C4-2B (cell line): ENCODE data around the gene KLHL22.

ENCODE experiments used
- ZFX ChIP-seq: fragments of 450-650 bp; IDR thresholded peaks from 2 replicates; pipeline ENCODE4 v1.6.1; 2017
- TF ChIP-seq, protein P1 (sequence below): fragments of 450-650 bp; conservative IDR thresholded peaks from 2 replicates; pipeline ENCODE4 v1.5.1; 2017; ENCODE audit warnings: mild to moderate bottlenecking

DNA sequence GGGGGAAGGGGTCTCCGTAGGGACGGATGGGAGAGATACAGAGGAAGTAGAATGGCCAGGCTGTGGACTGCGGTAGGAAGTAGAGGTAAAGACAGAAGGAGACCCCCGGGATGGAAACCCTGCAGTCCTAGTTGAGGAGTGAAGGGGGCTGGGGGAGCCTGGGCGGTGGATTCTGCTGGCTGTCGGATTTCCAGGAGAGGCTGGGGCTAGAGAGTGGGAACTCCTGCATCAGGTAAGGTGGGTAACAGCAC, 57.2 kb downstream of the KLHL22 start:
- TF ChIP-seq, protein P1, sequence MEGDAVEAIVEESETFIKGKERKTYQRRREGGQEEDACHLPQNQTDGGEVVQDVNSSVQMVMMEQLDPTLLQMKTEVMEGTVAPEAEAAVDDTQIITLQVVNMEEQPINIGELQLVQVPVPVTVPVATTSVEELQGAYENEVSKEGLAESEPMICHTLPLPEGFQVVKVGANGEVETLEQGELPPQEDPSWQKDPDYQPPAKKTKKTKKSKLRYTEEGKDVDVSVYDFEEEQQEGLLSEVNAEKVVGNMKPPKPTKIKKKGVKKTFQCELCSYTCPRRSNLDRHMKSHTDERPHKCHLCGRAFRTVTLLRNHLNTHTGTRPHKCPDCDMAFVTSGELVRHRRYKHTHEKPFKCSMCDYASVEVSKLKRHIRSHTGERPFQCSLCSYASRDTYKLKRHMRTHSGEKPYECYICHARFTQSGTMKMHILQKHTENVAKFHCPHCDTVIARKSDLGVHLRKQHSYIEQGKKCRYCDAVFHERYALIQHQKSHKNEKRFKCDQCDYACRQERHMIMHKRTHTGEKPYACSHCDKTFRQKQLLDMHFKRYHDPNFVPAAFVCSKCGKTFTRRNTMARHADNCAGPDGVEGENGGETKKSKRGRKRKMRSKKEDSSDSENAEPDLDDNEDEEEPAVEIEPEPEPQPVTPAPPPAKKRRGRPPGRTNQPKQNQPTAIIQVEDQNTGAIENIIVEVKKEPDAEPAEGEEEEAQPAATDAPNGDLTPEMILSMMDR = no peak
- no peak for TF ChIP-seq ZFX
